ENCODE measurements around the gene PWP1.

Gene PWP1

GRCh38 chr12:107657621-107658020 lies 28.0 kb upstream of the PWP1 start:
- FAIRE-seq = no peak
- no peak for TF ChIP-seq POLR2A (IDR thresholded peaks at IDR 0.05; ENCODE audit: low read depth, low read length)
- DNase-seq (ENCODE audit: insufficient read length, low spot score) = no peak

GRCh38 chr12:107660235-107660634 lies 25.4 kb upstream of the PWP1 start:
- DNase-seq (ENCODE audit: insufficient read length, low spot score) = peak; percentile 27
- TF ChIP-seq POLR2A (IDR thresholded peaks at IDR 0.05; ENCODE audit: low read depth, low read length) = no peak
- no peak for FAIRE-seq

DNA sequence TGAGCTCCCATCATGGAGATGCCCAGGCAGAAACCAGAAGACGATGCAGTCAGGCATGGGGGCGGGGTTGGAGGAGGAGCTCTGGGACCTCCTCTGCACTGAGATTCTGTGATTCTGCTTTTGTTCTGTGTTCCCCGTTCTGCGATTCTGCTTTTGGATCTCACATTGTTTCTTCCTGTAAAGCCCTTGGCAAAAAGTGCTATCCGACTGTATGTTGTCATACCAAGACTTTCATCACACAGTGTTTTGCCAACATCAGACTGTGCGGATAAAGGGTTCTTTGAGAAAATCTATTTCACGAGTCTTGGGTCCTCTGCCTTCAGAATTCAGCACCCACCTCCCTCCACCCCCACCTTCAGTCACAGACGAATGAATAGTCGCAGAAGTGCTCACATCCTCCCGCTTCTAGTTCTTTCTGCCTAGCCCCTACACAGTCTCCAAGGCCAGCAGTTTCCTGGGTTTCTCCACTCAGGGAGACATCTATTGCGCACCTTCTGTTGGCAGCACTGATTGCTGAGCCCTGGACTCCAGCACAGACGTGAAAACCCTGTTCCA lies 24.7 kb upstream of the PWP1 start:
- DNase-seq (ENCODE audit: insufficient read length, low spot score) (no peak), FAIRE-seq (no peak)
- TF ChIP-seq POLR2A (IDR thresholded peaks at IDR 0.05; ENCODE audit: low read depth, low read length) = no peak

GRCh38 chr12:107661830-107662229 lies 23.8 kb upstream of the PWP1 start:
- no peak for TF ChIP-seq POLR2A (IDR thresholded peaks at IDR 0.05; ENCODE audit: low read depth, low read length)
- no peak for DNase-seq (ENCODE audit: insufficient read length, low spot score)
- no peak for FAIRE-seq

DNA sequence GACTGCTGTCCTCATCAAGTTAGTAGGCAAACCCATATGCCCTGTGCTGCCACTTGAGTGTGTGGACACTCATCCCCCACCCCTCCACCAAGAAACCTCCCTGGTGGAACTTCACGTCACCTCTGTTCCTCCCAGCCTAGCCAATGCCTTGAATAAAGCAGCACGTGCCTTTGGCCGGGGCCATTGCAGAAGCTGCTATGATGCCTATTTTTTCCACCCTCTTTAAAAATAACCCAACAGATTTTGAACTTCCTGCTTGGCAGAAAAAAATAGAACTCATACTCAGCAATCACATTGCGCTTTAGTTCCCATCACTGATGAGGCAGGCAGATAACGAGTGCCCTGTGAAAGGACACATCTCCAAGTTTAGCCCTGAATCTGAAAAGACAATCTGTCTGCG lies 23.1 kb upstream of the PWP1 start:
- no peak for FAIRE-seq
- TF ChIP-seq POLR2A (IDR thresholded peaks at IDR 0.05; ENCODE audit: low read depth, low read length) = no peak
- DNase-seq (ENCODE audit: insufficient read length, low spot score) = no peak

DNA sequence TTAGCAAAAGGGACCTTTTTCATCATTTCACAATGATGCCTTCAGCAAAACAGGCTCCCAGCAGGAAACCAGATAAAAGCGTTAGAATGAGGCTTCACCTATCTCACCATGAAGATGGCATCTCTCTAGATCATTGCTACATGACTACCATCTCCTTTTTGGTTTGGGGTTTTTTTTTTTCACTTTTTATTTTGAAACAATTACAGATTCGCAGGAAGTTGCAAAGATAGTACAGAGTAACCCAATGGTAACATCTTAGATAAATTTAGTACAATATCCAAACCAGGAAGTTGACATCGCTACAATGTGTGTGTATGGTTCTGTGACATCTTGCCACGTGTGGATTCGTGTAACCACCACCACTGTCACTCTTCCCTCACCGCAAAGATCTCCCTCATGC lies 22.3 kb upstream of the PWP1 start:
- no peak for FAIRE-seq
- no peak for DNase-seq (ENCODE audit: insufficient read length, low spot score)
- no peak for TF ChIP-seq POLR2A (IDR thresholded peaks at IDR 0.05; ENCODE audit: low read depth, low read length)

DNA sequence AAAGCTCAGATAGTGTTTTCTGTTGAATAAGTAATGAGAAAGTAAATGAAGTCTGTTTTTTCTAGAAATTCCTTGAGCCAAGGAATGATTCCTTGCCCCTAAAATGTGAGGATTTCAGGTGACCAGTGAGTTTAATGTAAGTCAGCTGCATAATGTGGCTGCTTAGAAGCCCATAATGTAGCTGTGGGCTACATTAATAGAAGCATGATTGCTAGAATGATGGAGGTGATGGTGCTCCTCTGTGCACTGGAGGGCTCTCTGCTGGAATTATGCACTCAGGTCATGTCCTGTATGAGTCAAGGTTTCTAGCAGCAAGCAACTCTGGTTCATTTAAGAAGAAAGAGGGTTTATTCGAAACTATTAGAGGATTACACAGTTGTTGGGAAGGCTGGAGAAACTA lies 19.6 kb upstream of the PWP1 start:
- DNase-seq (ENCODE audit: insufficient read length, low spot score) = no peak
- no peak for FAIRE-seq
- no peak for TF ChIP-seq POLR2A (IDR thresholded peaks at IDR 0.05; ENCODE audit: low read depth, low read length)

DNA sequence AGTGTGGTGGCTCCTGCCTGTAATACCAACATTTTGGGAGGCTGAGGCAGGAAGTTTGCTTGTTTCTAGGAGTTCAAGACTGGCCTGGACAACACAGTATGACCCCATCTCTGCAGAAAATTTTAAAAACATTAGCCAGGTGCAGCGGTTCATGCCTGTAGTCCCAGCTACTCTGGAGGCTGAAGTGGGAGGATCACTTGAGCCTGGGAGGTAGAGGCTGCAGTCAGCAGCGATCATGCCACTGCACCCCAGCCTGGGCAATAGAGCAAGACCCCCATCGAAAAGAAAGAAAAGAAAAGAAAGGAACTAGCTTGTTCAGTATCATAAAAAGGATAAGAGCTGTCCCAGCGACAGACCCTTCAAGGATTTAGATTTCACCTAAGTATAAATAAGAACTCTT lies 18.1 kb upstream of the PWP1 start:
- no peak for TF ChIP-seq POLR2A (IDR thresholded peaks at IDR 0.05; ENCODE audit: low read depth, low read length)
- FAIRE-seq (no peak), DNase-seq (ENCODE audit: insufficient read length, low spot score) (no peak)

DNA sequence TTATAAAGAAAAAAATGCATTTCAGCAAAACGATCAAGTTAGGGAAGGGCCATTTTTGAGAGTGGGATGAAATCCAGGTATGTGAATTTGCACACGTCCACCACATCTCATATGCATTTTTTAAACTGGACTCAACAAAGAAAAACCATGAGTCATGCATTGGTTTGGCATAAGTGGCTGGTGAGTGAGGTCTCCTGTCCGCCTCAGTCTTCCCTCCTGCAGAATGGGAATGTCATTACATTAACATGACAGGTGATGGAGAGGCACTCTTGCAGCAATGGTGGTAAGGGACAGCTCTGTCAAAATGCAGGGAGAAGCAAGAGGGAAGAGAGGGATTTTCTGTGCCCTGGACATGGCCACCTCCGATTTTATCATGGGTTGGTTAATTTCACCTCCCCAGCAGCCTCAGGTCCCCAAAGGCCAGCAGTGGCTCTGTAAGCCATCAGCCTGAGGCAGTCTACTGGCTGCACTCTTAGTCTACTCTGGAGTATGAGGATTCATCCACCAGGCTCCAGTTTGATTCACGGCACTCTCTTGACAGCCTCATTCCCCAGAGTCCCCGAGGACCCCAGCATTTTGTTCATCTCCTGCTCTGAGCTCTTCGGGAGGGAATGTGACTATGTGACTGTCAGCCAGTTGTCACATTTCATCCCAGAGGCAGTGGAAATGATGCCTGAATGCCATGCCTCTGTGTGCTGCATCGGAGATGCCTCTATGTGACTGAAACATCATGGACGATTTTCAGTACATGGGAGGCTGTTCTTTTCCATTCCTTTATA lies 17.1 kb upstream of the PWP1 start:
- no peak for TF ChIP-seq POLR2A (IDR thresholded peaks at IDR 0.05; ENCODE audit: low read depth, low read length)
- FAIRE-seq (no peak), DNase-seq (ENCODE audit: insufficient read length, low spot score) (no peak)

GRCh38 chr12:107669946-107670345 lies 15.7 kb upstream of the PWP1 start:
- no peak for TF ChIP-seq POLR2A (IDR thresholded peaks at IDR 0.05; ENCODE audit: low read depth, low read length)
- FAIRE-seq (no peak), DNase-seq (ENCODE audit: insufficient read length, low spot score) (no peak)

DNA sequence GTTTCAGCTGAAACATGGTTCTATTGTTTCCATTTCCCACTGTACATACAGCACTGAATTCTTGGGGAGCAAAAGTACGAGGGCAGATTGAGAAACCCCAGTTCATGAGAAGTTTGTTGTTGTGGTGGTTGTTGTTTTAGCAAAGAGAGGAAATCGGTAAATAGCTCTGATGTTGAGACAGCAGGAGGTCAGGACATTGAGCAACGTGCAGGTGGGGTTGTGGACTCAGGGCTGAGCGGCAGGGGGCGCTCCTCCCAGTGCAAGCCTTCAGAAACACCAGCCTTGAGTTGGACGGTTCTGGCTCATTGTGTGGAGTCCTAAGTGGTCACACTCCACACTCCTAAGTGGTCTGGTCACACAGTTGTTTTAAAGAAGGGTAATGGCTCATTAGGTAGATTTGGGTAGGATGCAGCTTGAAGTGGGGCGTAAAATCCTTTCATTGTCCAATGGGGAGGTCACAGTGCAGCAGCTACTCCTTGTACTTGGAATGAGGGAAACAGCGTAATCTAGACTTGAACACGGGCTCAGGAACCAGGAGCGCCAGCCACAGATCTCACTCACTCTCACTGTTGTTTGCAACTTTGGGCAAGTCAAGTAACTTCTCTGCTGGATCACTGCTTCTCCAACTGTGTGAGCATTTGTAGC lies 14.5 kb upstream of the PWP1 start:
- no peak for TF ChIP-seq POLR2A (IDR thresholded peaks at IDR 0.05; ENCODE audit: low read depth, low read length)
- DNase-seq (ENCODE audit: insufficient read length, low spot score) (no peak), FAIRE-seq (no peak)

GRCh38 chr12:107677671-107678070 lies 7.9 kb upstream of the PWP1 start:
- no peak for DNase-seq (ENCODE audit: insufficient read length, low spot score)
- no peak for TF ChIP-seq POLR2A (IDR thresholded peaks at IDR 0.05; ENCODE audit: low read depth, low read length)
- no peak for FAIRE-seq

GRCh38 chr12:107679336-107679735 lies 6.3 kb upstream of the PWP1 start:
- FAIRE-seq (no peak), DNase-seq (ENCODE audit: insufficient read length, low spot score) (no peak)
- no peak for TF ChIP-seq POLR2A (IDR thresholded peaks at IDR 0.05; ENCODE audit: low read depth, low read length)

GRCh38 chr12:107681455-107681835 lies 4.2 kb upstream of the PWP1 start:
- DNase-seq (ENCODE audit: insufficient read length, low spot score) (no peak), FAIRE-seq (no peak)
- no peak for TF ChIP-seq POLR2A (IDR thresholded peaks at IDR 0.05; ENCODE audit: low read depth, low read length)
